ENCODE data around the gene SHC4. TPM values are rescaled to one million over a fixed set of nuclear protein-coding genes. Genes with fewer than 3 reads are reported as not detected.

SHC4 gene
- total RNA-seq, 1 experiment from 2014 or later: 0.63 TPM

GRCh38 chr15:48862705-48863104 lies 101.0 kb downstream of the SHC4 start:
- TF ChIP-seq GABPB1 (CRISPR knock-in tag; IDR thresholded peaks at IDR 0.05): no peak
- no peak for TF ChIP-seq ZNF281 (CRISPR knock-in tag; IDR thresholded peaks at IDR 0.05)
- no peak for TF ChIP-seq MYBL2 (CRISPR knock-in tag; IDR thresholded peaks at IDR 0.05)
- TF ChIP-seq ZBTB43 (CRISPR knock-in tag; IDR thresholded peaks at IDR 0.05): no peak
- no peak for TF ChIP-seq KAT7 (CRISPR knock-in tag; IDR thresholded peaks at IDR 0.05; ENCODE audit: borderline replicate concordance)
- TF ChIP-seq NFYB (CRISPR knock-in tag; conservative IDR thresholded peaks at IDR 0.05; ENCODE audit: low read depth): no peak
- DNase-seq (ENCODE audit: low spot score) (peak; percentile 21), ATAC-seq (peak; percentile 72)
- ChIA-PET POLR2A (interaction anchor here (1.3 kb wide), 1 partner anchor 101 kb away, joined by 4 read pairs; the partner anchor contains the start of gene SHC4), CTCF (interaction anchor here (1.0 to 4.1 kb wide), 10 partner anchors 9 to 1283 kb away, joined by 3 to 68 read pairs (median 8); partner anchors contain the start of gene CEP152)
- Mint-ChIP-seq H3K4me1 (peaks cover 17% of the 10 kb centered on the region), H3K36me3 (no peaks in the 10 kb centered on the region), H3K9me3 (no peaks in the 10 kb centered on the region), H3K27me3 (ENCODE audit: low read depth) (no peaks in the 10 kb centered on the region), H3K27ac (peak overlapping the region; percentile 81; the same call in 1 of the 2 replicates), H3K4me3 (no peak overlapping the region)

- no peaks in the 10 kb centered on the region for H3K27me3 Mint-ChIP-seq (ENCODE audit: low read depth)
- no peaks in the 10 kb centered on the region for H3K36me3 Mint-ChIP-seq
- ChIA-PET CTCF (interaction anchor here (0.6 to 4.1 kb wide), 32 partner anchors 9 to 1284 kb away, joined by 3 to 68 read pairs (median 4); partner anchors contain the start of genes CEP152, COPS2, EID1 and SHC4), POLR2A (interaction anchor here (0.7 to 1.3 kb wide), 2 partner anchors 102 to 759 kb away, joined by 3 to 4 read pairs; partner anchors contain the start of genes DTWD1, FAM227B and SHC4)
- H3K27ac Mint-ChIP-seq: no peak overlapping the region
- ATAC-seq (peak; percentile 61), DNase-seq (ENCODE audit: low spot score) (peak; percentile 15)
- H3K4me1 Mint-ChIP-seq: peaks cover 22% of the 10 kb centered on the region
- no peaks in the 10 kb centered on the region for H3K9me3 Mint-ChIP-seq
- TF ChIP-seq GABPB1 (CRISPR knock-in tag; IDR thresholded peaks at IDR 0.05): no peak
- peak; percentile 60 for TF ChIP-seq CTCF (IDR thresholded peaks at IDR 0.05)
- TF ChIP-seq ZNF532 (CRISPR knock-in tag; IDR thresholded peaks at IDR 0.05; ENCODE audit: borderline replicate concordance): no peak
- no peak for TF ChIP-seq ZNF423 (CRISPR knock-in tag; IDR thresholded peaks at IDR 0.05)
- H3K4me3 Mint-ChIP-seq: no peak overlapping the region
These were observed 101.8 kb downstream of the SHC4 start for GRCh38 chr15:48861813-48862431.

- H3K9me3 Mint-ChIP-seq: no peaks in the 10 kb centered on the region
- ATAC-seq (no peak), DNase-seq (ENCODE audit: low spot score) (no peak)
- H3K27ac Mint-ChIP-seq: no peak overlapping the region
- ChIA-PET POLR2A (no interaction called here), CTCF (interaction anchor here (4.1 kb wide), 1 partner anchor 116 kb away, joined by 68 read pairs; no protein-coding TSS in a partner anchor)
- H3K4me1 Mint-ChIP-seq: peaks cover 36% of the 10 kb centered on the region
- no peaks in the 10 kb centered on the region for H3K27me3 Mint-ChIP-seq (ENCODE audit: low read depth)
- no peaks in the 10 kb centered on the region for H3K36me3 Mint-ChIP-seq
- H3K4me3 Mint-ChIP-seq: no peak overlapping the region
- TF ChIP-seq CREM (CRISPR knock-in tag; IDR thresholded peaks at IDR 0.05) (no peak), IRF1 (CRISPR knock-in tag; IDR thresholded peaks at IDR 0.05) (no peak), TEAD4 (CRISPR knock-in tag; IDR thresholded peaks at IDR 0.05) (no peak), SMAD4 (CRISPR knock-in tag; IDR thresholded peaks at IDR 0.05) (no peak), ZNF263 (CRISPR knock-in tag; IDR thresholded peaks at IDR 0.05; ENCODE audit: low read depth) (no peak), IRF2 (CRISPR knock-in tag; IDR thresholded peaks at IDR 0.05; ENCODE audit: borderline replicate concordance, low read depth) (no peak), NR2C2 (CRISPR knock-in tag; IDR thresholded peaks at IDR 0.05) (no peak), NFYB (CRISPR knock-in tag; conservative IDR thresholded peaks at IDR 0.05; ENCODE audit: low read depth) (no peak), NR3C1 (CRISPR knock-in tag; conservative IDR thresholded peaks at IDR 0.05; ENCODE audit: low read depth) (no peak), CBFB (CRISPR knock-in tag; IDR thresholded peaks at IDR 0.05; ENCODE audit: low read depth) (no peak), MAX (CRISPR knock-in tag; IDR thresholded peaks at IDR 0.05) (no peak)
These were observed 104.3 kb downstream of the SHC4 start for GRCh38 chr15:48859426-48859825.
